ENCODE results near the gene PWWP2A.
A peak's percentile ranks its signal among the peaks of the same experiment; 100 is the strongest.

The PWWP2A gene

DNA sequence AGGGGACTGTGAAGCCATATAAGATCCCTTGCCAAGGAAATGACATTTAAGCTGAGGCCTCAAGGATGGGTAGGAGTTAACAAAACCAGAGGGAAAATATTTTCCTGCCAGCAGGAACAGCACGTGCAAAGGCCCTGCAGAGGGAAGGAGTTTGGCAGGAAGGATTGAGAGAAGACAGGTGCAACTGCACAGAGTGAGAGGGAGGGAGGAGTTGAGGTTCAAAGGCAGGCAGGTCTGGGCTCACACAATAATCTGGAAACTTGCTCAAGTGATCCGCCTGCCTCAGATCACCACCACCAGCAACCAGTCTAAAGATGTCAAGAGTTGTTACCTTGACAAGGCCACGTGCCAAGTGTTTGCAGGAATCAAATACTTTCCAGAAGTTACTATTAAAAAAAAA, 31.1 kb upstream of the PWWP2A start:
- TF ChIP-seq, protein P1, sequence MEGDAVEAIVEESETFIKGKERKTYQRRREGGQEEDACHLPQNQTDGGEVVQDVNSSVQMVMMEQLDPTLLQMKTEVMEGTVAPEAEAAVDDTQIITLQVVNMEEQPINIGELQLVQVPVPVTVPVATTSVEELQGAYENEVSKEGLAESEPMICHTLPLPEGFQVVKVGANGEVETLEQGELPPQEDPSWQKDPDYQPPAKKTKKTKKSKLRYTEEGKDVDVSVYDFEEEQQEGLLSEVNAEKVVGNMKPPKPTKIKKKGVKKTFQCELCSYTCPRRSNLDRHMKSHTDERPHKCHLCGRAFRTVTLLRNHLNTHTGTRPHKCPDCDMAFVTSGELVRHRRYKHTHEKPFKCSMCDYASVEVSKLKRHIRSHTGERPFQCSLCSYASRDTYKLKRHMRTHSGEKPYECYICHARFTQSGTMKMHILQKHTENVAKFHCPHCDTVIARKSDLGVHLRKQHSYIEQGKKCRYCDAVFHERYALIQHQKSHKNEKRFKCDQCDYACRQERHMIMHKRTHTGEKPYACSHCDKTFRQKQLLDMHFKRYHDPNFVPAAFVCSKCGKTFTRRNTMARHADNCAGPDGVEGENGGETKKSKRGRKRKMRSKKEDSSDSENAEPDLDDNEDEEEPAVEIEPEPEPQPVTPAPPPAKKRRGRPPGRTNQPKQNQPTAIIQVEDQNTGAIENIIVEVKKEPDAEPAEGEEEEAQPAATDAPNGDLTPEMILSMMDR (IDR thresholded peaks at IDR 0.05) = no peak

DNA sequence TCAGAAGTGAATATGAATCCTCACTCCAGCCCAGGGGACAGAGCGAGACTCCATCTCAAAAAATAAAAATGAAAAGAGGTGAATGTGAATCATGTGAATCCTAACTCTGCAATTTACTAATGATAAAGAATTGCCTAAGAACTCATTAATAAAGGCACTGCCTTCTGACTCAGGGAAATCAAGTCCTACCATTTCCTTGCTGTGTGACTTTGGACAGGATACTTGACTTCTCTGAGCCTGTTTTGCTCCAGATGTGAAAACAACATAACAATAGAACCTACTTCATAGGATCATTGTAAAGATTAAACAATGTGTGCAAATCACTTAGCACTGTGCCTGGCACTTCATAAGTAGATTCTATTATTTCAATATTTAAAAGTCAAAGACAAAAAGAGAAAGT, 15.1 kb upstream of the PWWP2A start:
- TF ChIP-seq, protein P1 (IDR thresholded peaks at IDR 0.05) = no peak

DNA sequence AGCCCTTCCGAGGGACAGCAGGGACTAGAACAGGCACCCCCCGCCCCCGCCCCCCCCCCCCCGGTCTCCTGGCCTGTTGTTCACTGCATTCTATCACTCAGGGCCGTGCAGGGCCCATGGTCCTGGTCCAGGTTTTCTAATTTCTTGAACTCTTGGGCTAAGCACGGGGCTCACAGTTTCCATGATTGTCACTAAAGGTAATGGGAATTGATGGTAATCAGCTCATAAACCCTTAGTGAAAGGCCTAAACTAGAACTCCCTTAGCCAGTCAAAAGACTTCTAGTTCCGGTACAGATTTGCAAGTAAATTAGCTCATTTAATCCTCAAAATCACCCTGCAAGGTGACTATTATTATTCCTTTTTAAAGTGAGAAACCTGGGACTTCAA, 14.7 kb upstream of the PWWP2A start:
- TF ChIP-seq, protein P1 (IDR thresholded peaks at IDR 0.05) = no peak

DNA sequence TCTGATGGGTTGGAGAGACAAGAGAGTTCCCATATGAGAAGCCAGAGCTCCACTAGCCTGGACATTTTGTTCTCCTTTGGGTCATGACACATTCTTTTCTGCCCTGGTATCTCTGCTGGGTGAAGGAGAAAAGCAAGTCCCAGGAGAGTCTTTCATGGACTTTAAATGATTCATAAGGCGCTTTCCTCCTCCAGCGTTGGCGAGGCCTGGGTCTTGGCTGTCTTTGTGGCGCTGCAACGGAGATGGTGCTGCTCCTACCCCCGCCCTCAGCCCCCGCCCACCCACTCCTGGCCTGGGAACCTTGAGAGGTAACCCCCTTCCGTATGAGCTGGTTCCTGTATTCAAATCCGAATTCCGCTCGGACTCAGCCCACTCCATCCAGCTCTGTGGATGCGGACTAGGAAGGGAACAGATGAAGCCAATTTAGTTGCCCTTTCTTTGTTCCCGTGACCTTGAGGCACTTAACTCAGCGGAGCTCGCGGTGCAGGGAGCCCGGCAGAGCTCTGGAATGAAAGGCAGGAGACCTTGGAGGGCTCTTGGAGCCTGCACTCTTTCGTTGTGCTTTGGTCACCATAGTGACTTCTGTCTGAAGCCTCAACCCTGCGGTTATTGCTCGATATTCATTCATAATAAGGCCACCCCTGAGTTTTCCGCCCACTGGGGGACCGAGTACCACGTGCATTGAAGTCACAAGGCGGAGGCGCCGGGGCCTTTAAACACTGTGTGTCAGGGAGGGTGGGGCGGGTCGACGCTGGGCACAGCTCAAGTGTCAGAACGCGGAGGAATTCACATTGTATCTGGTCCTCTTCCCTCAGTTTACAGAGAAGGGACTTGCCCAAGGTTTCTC, 14.0 kb upstream of the PWWP2A start:
- TF ChIP-seq, protein P1 (IDR thresholded peaks at IDR 0.05) = no peak

DNA sequence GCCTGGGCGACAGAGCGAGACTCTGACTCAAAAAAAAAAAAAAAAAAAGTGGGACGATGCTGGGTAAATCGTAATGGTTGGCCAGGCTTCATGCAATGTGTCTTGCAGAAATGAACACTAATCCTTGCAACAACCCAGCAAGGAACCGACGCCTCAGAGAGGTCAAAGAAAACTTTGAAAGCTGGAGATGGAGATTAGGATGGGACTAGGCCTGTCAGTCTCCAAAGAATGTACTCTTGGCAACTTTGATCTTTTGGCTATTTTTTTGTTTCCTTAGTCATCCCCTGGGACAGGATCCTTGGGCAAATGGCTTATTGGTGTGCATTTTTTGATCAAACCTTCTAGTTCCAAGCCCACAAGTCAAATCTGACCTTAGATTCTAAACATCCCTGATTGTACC, 10.6 kb upstream of the PWWP2A start:
- TF ChIP-seq, protein P1 (IDR thresholded peaks at IDR 0.05) = no peak

DNA sequence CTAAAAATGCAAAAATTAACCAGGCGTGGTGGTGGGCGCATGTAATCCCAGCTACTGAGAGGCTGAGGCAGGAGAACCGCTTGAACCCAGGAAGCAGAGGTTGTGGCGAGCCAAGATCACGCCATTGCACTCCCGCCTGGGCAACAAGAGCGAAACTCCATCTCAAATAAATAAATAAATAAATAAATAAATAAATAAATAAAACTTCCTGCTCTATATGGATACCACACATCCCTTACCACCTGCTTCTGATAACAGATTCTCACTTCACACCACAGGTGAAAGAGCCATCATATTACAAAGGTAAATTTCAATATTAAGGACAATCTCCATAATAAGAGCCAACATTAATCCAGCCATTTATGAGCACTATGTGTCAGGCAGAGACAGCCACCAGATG, 9.4 kb upstream of the PWWP2A start:
- TF ChIP-seq, protein P1 (IDR thresholded peaks at IDR 0.05) = no peak

DNA sequence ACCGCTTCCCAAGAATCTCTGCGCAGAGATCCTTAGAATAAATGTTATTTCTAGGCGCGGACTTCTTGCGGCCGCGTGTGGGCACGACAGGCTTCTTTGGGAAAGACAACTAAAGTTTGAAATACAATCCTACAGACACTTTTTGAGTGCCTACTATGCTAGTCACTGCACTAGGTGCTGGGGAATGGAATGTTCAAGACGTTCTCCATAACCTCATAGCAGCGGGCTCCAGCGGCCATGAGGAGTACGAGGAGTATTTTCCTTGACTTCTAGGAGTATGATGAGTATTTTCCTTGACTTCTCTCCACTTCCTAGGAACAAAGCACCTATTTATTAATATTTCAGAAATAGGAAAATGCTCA, 636 bp upstream of the PWWP2A start:
- TF ChIP-seq, protein P1 (IDR thresholded peaks at IDR 0.05) = 0 out of 2 replicates have a peak, but pooled peaks have one; percentile 10

Data from LNCAP (cell line).